GM12875 (cell line): ENCODE results near the gene HTRA1.

Source experiments
- H3K4me3 ChIP-seq: one replicate; pipeline ENCODE4 v1.5.1; 2011; ENCODE audit warnings: low read depth, low read length, control low read depth
- CTCF ChIP-seq: IDR thresholded peaks from 2 replicates; pipeline ENCODE4 v1.5.1; 2011; ENCODE audit warnings: low read depth, mild to moderate bottlenecking, control low read depth, inconsistent platforms, low read length, moderate library complexity, borderline replicate concordance; ENCODE audit not compliant: insufficient read depth

The HTRA1 gene

GRCh38 chr10:122445469-122445868 is 15.9 kb upstream of the HTRA1 start:
- no peak for TF ChIP-seq CTCF
- H3K4me3 ChIP-seq, result no peak overlapping the region

- TF ChIP-seq CTCF, result no peak
- no peak overlapping the region for H3K4me3 ChIP-seq
These were observed 15.4 kb upstream of the HTRA1 start for GRCh38 chr10:122445904-122446303.

DNA sequence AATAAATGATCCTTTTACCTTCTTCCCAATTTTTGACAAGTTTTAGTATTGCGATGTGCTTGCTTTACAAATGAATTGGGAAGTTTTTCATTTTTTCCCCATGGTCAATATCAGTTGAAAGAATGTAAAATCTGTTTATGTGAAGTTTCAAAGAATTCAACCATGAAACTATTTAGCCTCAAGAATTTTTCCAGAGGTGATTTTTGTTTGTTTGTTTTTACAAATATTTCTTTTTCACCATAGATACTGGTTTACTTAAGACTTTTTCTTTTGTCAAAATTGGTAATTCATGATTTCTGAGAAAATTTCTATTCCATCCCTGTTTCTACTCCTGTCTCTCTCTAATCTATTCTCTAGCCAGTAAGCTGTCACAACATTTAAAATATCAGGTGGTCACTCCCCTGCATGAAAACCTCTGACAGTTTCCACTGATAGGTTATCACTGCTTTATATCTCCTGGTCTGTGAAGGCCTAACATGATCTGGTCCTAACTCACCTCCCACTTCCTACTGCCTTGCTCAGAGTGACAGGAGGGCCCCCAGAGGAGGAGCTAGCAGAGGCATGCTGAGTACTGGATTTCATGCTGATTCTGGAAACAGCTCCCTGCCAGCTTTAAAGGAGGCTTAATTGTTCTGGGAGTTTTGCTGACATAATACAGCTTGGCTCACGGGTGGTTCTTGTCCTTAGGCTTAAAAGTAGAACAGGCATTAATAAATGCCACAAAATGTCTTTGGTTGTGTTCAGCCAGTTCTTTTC is 14.5 kb upstream of the HTRA1 start:
- H3K4me3 ChIP-seq, result no peak overlapping the region
- no peak for TF ChIP-seq CTCF

GRCh38 chr10:122448600-122448999 is 12.8 kb upstream of the HTRA1 start:
- no peak for TF ChIP-seq CTCF
- H3K4me3 ChIP-seq, result no peak overlapping the region

DNA sequence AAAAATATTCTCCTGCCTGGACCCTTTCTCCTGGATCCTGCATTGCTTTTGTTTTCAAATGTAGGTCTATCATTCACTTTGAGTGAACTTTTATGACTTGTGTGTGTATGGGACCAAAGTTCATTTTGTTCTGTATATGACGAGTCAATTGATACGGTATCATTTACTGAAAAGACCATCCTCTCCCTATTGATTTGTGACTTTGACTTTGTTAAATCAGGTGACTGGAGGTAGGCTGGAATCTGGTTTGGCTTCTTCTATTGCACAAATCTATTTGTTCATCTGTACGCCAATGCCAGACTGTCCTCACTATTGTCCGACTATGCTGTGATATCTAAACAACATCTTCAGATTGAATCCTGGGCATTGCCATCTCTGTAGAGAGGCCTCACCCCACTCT is 12.2 kb upstream of the HTRA1 start:
- no peak for TF ChIP-seq CTCF
- H3K4me3 ChIP-seq, result no peak overlapping the region

- H3K4me3 ChIP-seq, result no peak overlapping the region
These were observed 10.9 kb upstream of the HTRA1 start for GRCh38 chr10:122450353-122450990.

More at GRCh38 chr10:122450353-122450990, 10.9 kb upstream of the HTRA1 start:
- no peak for TF ChIP-seq CTCF
